GM19372 (cell line): ENCODE results near the gene UNKL.

Experiments
- ATAC-seq: cut with Tn5 transposase; IDR thresholded peaks from one replicate; pipeline ENCODE4 v1.9.1; 2021; ENCODE audit warnings: mild to moderate bottlenecking, low read depth, moderate library complexity; ENCODE audit not compliant: unreplicated experiment

The UNKL gene

DNA sequence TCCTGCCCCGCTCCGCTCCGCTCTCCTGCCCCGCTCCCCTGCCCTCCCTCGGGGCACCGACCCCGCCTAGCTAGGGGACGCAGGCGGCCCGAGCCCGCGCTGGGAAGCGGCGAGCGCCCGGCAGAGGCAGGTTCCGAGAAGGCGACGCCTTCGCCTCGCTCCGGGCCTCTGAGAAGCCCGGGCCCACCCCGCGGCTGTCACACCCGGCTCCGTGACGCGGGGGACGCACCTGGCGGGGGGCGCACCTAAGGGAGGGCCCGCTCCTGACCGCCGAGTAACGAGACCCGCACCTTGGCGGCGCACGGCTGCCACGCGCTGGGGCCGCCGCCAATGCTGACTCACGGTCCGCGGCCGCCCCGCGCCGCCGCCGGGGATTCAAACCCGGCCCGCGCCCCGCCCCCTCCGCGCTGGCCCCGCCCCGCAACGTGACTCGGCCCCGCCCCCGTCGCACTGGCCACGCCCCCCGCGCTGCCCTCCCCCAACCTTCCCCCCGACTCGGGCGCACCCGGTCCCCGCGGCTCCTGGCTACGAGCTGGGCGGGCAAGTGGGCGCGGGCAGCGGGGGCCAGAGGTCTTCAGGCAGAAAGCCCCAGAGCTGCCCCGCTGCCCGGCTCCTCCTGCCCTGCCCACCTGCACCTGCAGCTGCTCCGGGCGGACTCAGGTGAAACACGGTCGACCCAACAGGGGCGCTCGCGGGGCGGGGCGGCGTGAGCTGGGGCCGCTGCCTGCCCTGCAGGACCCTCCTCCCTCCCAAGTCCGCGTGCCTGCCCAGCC is 35.0 kb downstream of the UNKL start:
- ATAC-seq = no peak

DNA sequence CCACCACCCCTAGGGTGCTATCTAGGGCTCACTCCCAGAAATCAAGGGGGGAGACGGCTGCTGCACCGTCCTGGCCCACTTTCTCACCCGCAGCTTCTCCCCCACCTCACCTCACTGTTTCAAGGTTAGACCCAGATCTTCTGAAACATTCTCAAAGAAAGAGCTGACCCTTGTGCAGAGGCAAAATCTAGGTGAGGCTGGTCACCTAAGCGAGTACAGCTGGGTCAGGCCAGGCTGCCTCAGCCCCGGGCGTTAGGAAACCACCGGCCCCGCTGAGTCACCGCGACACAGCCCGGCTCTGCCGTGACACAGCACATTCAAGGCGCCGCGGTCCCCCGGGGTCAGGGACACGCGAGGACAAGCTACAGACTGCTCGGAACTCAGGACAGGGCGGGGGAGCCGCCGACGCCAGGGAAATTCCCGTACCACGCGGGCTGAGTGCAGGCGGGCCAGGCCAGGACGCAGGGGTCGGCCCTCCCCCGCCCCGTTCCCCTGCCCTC is 35.6 kb downstream of the UNKL start:
- ATAC-seq = no peak

DNA sequence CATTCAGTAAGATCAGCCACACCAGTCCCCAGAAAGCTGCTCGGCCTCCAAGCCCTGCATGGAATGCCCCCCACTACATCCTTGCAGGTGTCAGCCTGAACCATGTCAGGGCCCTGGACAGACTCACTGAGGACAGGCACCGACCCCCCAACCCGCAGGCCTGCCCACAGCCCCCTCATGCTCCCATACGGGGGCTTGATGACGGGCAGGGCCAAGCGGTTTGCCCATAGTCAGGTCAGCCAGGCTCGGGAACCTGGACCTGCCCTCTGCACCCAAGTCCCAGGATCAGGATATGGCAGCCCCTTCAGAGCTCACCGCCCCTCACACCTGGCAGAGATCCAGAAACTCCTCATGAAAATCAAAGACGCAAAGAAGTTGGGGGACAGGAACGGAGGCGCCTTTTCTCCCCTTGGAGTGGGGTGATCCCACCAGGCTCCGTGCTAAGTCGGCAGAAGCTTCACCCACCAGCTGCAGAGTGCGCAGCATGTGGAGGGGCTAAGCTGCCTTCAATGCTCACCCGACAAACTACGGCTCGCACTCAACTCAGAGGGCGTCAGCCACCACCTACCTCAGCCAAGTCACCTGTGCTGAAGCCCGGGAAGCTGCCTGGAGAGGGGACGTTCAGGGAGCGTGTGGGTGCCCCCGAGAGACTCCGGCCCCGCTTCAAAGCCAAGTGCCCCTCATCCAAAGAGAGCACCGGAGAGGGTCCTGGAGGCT is 36.3 kb downstream of the UNKL start:
- ATAC-seq = no peak

DNA sequence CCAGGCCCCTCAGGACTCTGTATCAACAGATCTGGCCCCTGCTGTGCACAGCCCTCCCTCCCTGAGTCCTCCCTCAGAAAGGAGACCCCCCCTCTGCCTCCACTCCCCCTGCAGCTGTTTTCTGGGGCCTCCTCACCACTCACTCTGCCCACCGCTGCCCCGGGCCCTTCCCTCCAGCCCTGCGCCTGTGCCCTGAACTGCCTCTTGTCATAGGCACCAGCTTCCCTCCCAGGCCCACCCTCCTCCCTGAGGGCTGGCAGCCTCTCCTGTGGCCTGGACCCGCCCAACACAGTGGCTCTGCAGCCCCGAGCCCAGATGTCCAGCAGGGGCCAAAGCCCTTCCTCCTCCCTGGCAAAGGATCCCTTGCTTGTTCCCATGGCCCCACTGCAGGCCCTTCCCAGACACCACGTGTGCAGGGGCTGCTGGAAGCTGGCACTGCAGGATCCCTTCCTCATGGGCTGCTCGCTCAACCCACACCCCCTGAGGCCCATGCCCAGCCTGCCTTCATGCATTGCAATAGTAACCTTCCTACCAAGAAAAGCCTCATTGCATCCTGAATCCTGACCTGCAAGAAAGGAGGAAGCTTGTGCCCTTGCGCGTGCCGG is 37.0 kb downstream of the UNKL start:
- ATAC-seq = no peak

DNA sequence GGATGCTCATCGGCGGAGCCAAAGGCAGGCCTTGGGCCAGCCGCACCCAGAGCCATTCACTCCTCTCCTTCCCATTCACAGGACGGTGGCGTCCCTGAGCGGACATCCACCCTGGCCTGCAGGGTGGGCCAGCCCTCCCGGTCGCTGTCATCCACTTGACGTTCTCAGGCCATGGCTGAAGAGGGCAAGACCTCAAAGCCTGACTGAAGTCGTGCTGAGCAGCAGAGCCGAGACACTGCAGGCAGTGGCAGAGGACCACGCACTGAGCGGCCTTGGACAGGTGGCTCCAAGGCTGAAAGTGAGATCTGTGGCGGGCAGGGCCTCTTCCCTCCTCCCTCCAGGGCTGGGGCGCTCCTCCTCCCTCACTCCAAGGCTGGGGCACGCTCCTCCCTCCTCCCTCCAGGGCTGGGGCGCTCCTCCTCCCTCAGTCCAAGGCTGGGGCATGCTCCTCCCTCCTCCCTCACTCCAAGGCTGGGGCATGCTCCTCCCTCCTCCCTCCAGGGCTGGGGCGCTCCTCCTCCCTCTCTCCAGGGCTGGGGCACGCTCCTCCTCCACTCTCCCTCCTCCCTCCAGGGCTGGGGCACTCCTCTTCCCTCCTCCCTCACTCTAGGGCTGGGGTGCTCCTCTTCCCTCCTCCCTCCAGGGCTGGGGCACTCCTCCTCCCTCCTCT is 38.6 kb downstream of the UNKL start:
- ATAC-seq = no peak

DNA sequence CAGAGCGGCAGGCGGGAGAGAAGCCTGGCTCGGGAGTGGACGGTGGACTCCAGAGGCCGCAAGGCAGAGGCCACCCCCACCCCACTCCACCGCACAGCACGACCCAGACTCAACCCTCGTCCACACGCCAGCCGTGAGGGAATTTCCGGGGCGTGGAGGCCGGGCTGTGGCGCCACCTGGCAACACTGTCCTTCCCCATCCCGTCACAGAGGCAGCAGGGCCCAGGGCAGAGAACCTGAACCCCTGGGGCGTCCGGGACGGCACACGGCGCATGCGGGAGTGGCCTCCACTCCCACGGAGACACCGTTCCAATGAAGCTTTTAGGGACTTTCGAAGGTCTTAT is 39.2 kb downstream of the UNKL start:
- no peak for ATAC-seq

DNA sequence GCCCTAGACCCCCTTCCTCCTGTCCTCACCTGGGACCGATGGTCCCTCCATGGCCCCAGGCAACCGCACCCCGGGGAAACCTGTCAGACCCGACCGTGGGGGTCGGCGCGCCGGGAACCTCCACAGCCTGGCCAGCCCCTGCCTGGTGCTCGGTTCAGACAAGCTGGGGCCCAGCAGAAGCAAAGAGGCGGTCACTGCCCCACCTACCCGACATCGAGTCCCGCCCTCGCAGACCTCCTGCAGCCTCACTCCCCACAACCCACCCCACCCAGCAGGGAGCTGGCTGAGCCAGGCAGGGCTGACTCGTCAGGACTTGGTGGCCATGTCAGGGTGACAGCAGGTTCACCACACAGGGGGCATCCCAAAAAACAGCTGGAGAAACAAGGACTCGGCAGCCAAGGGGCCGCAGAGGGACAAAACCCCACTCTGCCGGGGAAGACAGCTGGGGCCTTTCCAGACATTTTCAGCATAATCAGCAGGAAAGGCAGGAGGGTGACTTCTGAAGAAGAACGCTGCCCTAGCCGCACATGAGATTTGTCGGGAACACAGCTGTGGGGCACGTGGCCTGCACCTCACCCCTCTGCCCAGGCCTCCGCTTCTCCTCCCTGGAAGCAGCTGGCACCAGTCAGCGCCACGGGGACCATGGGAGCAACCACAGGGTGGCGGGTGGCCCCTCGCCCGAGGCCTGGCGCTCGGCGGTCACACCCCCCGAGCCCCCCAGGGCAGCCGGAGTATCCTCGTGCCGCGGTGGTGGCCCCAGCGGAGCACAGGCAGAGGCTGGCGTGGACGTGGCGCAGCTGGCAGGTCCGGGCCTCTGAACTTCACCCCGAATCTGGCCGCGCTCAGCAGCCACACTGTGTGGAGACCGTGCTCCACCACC is 39.8 kb downstream of the UNKL start:
- ATAC-seq = no peak

DNA sequence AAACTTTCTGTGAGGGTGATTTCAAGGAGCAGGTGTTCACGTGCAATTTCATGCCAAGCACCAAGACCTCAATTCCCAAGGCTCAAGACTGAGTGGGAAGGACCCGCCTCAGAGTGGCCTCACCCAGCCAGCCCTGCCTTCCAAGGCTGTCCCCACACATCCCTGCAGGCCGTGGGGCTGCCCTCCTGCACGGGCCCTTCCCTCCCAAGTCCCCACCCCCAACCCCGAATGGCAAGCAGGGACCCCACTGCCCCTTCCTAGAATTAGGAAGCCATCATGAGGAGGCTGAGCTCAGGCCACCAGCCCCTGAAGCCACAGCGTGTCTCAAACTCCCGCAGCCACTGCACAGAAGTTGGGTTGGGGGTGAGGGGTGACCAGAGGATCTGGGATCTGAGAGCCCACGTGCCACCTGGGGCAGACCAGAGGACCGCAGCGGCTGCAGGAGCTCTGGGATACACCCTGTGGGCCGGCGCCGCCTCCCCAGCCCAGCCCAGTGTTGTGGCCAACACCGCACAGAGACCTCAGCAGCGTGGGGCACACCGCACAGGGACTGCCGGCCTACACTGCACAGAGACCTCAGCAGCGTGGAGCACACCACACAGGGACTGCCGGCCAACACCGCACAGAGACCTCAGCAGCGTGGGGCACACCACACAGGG is 42.1 kb downstream of the UNKL start:
- no peak for ATAC-seq

DNA sequence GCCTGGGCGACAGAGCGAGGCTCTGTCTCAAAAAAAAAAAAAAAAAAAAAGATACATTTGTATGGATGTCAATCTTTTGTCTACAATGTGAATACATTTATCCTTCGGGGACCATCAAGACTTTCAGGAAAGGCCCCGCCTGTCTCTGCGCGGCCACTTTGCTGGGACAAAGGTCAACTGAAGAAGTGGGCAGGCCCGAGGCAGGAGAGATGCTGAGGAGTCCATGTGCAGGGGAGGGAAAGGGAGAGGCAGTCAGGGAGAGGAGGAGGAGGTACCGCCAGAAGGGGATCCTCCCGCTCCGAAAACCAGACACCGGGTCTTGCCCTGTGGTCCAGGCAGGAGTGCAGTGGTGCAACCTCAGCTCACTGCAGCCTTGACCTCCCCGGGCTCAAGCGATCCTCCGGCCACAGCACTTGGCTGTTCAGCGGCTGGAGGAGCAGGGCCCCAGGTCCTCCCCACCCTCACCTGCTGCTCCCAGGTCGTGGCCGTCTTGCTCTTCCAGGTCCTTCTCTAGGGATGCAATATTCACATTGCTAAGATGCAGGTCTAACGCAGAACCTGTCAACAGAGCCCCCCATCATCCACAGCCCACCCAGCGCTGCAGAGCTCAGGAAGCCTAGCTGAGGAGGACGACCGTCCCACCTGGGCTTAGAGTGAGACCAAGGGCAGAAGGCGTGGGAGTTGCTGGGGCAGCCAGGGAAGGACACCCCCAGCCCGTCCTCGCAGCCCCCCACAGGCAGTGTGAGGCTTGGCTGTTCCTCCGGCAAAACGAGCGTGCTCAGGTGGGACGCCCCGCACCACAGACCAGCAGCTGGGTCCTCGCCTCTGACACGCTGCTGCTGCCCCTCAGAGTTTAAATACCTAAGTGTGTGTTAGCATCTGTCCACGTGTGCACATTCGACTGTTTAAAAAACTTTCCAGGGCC is 43.2 kb downstream of the UNKL start:
- ATAC-seq = no peak

DNA sequence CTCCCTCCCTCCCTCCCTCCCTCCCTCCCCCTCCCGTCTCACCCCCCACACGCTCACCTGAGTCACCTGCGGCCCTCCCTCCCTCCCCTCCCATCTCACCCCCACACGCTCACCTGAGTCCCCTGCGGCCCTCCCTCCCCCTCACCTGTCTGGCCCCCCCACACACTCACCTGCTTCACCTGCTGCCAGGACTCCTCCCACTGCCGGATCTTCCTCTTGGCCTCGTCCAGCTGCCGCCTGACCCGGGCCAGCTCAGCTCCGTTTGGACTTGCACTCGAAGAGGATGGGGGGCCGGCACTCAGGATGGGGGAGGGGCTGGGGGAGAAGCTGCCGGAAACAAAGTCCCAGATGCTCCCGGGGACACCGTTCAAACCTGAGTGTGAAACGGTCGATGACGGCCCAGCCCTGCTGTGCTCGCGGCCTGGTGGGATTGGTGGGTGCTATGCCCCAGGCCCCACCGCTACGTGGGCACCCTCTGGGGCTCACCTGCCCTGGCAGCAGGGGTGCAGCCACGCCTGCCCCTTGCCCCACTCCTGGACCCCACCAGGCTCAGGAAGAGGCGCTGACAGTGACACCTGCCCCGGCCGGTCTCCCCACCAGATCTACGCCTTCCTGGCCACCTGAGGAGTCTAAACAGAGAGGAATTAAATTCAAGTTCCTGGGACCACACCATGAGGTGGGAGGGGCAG is 46.9 kb downstream of the UNKL start:
- ATAC-seq = no peak

DNA sequence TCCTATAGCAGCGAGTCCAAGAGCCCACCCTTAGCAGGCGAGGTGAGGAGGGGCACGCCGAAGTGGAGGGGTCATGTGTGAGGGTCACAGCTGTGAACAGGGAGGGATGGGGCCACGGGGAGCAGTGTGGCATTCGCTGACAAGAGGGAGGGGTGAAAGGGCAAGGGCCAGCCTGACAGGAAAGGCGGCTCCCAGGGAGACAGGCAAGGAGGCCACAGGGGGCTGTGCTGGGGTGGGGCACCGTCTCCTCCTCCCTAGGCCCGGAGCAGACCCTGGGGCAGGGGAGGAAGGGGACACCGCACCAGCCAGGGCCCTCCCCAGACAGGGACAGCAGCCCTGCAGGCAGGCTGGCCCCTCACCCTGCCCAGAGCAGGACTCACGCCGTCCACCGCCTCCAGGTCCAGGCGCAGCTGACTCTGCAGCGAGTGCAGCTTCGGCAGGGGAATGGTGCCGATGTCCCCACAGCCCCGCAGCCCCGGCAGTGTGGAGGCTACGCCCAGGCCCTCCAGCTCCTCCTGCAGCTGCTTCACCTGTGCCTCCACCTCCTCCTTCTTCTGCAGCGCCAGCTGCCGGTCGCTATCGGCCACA is 47.7 kb downstream of the UNKL start:
- ATAC-seq = no peak

DNA sequence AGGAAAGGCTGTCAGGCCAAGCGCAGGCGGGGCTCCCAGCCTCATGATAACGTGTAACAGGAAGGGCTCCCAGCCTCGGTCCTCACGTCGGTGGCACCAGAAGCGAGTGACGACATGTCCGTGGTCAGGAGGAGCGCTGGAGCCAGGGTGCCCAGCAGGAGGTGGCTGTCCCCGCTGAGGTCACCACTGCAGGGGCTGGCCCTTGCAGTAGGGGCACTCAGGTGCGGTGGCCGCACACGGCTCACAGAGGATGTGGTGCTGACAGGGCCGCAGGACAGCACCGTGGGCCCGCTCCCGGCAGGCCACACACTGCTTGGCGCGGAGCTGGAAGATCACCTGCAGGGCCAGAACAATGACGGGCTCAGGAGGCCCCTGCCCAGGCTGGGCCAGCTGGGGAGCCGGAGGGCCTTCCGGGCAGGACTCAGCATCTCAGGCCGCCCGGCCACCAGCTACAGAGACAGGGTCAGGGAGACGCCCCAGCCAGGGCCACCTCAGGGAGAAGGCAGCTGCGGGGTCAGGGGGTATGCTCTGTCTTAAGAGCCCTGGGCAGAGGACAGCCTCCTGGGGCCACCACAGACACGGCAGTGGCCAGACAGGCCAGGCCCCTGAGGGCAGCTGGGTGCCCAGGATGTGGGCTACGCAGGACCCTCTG is 48.3 kb downstream of the UNKL start:
- ATAC-seq = no peak

DNA sequence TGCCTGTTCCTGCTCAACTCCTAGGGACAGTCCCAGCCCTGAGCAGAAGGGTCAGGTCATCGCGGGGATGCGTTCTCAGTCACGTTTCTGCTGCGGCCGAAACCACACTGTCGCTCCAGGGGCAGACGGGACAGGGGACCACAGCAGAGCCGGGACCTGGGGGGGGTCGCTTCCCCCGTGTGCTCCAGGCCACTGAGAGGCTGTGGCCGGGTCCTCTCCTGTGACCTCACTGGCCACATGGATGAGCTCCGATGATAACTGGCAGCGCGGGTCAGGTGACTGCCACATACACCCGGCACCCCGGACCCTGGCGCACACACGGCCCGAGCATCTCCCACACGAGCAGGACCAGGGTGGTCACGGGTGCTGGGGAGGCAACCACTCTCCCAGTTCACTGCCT is 50.0 kb downstream of the UNKL start:
- ATAC-seq = no peak

DNA sequence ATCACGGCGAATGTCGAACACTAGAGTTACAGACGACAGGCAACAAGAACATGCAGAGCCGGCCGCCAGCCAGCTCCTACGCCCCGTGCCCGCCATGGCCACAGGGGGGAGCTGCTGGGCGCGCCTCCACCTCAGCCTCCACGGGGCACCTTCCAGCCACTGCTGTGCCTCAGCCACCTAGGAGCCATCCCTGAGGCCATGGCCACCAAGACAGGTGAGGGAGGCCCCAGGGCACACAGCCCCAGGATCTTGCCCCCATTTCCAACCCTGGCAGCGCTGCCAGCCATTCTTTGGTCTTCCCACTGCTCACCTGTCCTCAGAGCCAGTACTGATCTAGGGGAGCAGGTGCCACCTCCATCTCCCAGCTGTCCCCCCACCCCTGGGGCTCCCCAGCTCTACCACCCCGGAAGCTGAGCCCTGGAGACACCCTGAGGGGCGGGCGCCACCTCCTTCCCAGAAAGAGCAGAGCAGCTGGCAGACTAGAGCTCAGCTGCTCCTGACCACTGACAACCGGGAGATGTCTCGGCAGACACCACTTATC is 50.9 kb downstream of the UNKL start:
- ATAC-seq = no peak

DNA sequence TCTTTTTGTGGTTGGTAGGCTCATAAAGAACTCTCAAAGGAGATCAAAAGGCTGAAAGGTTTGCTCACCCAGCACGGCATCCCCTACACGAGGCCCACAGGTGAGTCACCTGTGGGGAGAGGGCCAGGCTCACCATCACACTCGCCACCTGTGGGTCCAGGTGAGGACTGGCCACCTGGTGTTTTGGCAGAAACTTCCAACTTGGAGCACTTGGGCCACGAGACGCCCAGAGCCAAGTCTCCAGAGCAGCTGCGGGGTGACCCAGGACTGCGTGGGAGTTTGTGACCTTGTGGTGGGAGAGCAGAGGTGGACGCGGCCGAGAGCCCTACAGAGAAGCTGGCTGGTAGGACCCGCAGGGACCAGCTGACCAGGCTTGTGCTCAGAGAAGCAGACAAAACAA is 51.7 kb downstream of the UNKL start:
- no peak for ATAC-seq

DNA sequence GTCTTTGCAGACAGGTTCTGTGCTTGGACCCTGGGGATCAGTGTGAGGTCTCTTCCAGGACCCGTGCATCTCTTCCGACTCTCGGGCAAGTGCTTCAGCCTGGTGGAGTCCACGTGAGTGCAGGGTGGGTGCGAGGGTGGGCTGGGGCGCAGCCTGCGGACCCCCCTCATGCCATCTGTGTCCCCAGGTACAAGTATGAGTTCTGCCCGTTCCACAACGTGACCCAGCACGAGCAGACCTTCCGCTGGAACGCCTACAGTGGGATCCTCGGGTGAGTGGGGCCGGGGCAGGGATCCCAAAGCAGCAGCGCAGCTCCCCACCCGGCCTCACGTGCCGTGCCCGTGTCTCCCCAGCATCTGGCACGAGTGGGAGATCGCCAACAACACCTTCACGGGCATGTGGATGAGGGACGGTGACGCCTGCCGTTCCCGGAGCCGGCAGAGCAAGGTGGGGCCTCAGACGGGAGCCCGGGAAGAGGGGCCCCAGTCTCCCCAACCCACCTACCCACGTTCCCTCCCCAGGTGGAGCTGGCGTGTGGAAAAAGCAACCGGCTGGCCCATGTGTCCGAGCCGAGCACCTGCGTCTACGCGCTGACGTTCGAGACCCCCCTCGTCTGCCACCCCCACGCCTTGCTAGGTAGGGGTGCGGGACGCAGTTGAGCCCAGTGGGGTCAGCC is 52.7 kb downstream of the UNKL start:
- ATAC-seq = no peak
